Activated CD4-positive, alpha-beta T cell treated with anti-CD3 and anti-CD28 coated beads for 36 hours (primary cell): ENCODE results near the gene SH3PXD2B. TPM values are rescaled to one million over a fixed set of nuclear protein-coding genes. Genes with fewer than 3 reads are reported as not detected.
"Not testable (repeated sequence)": the region's sequence is repeated elsewhere in the genome, so short reads cannot be mapped to it uniquely, and the experiment has no call there.

Experiments used
- ATAC-seq: fragments of 200-7000 bp; cut with Tn5 transposase; one replicate; pipeline ENCODE4 v1.10.0; 2021; ENCODE audit warnings: mild to moderate bottlenecking, moderate library complexity
- CTCF ChIA-PET: fragments of 350-600 bp; sonication (Branson Sonifier 250); formaldehyde crosslinking; loops from one replicate; lab custom pipeline; 2021; ENCODE audit warnings: antibody characterized with exemption; lab: Charles Lee
- POLR2A ChIA-PET: fragments of 350-600 bp; sonication (Branson Sonifier 250); formaldehyde crosslinking; loops from one replicate; lab custom pipeline; 2021; ENCODE audit warnings: antibody characterized with exemption, inconsistent platforms; lab: Charles Lee
- DNase-seq: peaks from one replicate; pipeline ENCODE4 v3.0.0-alpha.2; 2020
- H3K27ac Mint-ChIP-seq: one replicate; pipeline ENCODE4 v1.8.0; 2021; ENCODE audit warnings: mixed read lengths
- H3K27me3 Mint-ChIP-seq: one replicate; pipeline ENCODE4 v1.8.0; 2021; ENCODE audit warnings: mixed read lengths
- H3K36me3 Mint-ChIP-seq: one replicate; pipeline ENCODE4 v1.8.0; 2021; ENCODE audit warnings: low read depth, mixed read lengths
- H3K4me1 Mint-ChIP-seq: one replicate; pipeline ENCODE4 v1.8.0; 2021; ENCODE audit warnings: mixed read lengths
- H3K4me3 Mint-ChIP-seq: one replicate; pipeline ENCODE4 v1.8.0; 2021; ENCODE audit warnings: mild to moderate bottlenecking, moderate library complexity, mixed read lengths
- H3K9me3 Mint-ChIP-seq: one replicate; pipeline ENCODE4 v1.8.0; 2021; ENCODE audit warnings: low read depth, mixed read lengths
- intact Hi-C, 2 experiments: fragments of 100-400 bp; cut with DNase I in 1 of 2; cut with micrococcal nuclease in 1 of 2; formaldehyde crosslinking; loops; one replicate each; pipeline versions ENCODE4 v1.14.2 to v1.15.1; 2022 to 2024; cut with DNase I, micrococcal nuclease
- total RNA-seq, 2 experiments: library from RNA; stranded (reverse); gene quantifications; one replicate each; pipeline ENCODE4 v1.2.3, GENCODE V29; 2021

SH3PXD2B gene
- total RNA-seq, 2 experiments from 2014 or later, result 1.3 to 1.8 TPM

DNA sequence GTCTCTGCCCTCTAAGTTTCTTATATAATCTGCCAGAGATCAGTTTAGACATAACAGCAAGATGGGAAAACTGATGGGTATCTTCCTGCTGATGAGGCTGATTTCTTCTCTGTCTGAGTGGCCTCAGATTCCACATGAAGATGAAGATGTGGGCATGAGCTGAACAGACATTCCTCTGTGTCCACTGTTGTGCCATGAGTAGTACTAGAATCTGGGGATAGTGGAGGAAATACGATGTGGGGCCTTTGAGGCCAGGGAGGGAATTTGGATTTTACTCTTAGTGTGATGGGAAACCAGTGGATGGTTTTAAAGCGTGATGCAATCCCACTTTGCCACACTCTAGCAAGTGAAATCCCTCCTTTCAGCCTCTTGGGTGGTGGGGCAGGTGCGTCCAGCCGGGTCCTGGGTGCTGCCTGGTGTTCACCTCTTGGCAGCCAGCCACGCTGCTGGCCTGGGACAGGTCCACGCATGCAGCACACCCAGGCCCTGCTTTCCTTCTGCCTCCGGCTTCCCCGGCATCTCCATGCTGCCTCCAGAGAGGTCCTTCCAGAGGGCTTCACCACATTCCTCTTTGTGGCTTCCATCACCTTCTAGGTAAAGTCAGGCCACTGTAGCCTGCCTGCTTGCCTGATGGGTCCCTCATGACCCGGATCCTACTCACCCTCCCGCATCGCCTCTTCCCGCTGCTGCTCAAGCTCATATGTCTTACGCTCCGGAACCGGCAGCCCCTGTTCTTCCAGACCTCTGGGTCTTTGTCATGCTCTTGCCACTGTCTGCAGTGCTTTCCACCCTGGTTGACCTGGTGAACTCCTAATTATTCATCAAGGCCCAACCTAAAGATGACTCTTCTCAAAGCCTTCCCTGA is 28.1 kb upstream of the SH3PXD2B start:
- no peaks in the 10 kb centered on the region for H3K4me1 Mint-ChIP-seq
- ChIA-PET POLR2A (no interaction called here), CTCF (interaction anchor here (0.6 to 1.4 kb wide), 5 partner anchors 12 to 233 kb away, joined by 3 to 11 read pairs (median 4); no protein-coding TSS in a partner anchor)
- DNase-seq (no peak), ATAC-seq (no peak)
- H3K9me3 Mint-ChIP-seq, result peaks cover 3% of the 10 kb centered on the region
- intact Hi-C loops, result no loop called here
- peaks cover 2% of the 10 kb centered on the region for H3K27me3 Mint-ChIP-seq
- H3K27ac Mint-ChIP-seq, result no peak overlapping the region
- H3K4me3 Mint-ChIP-seq, result no peak overlapping the region
- no peaks in the 10 kb centered on the region for H3K36me3 Mint-ChIP-seq

- intact Hi-C loops, result no loop called here
- ChIA-PET POLR2A (interaction anchor here (0.6 kb wide), 1 partner anchor 31 kb away, joined by 3 read pairs; no protein-coding TSS in a partner anchor), CTCF (interaction anchor here (0.6 to 2.3 kb wide), 6 partner anchors 30 to 234 kb away, joined by 3 to 11 read pairs (median 3); no protein-coding TSS in a partner anchor)
- Mint-ChIP-seq H3K9me3 (peaks cover 3% of the 10 kb centered on the region), H3K27me3 (peaks cover 2% of the 10 kb centered on the region), H3K36me3 (no peaks in the 10 kb centered on the region), H3K27ac (no peak overlapping the region), H3K4me1 (no peaks in the 10 kb centered on the region), H3K4me3 (no peak overlapping the region)
- DNase-seq (no peak), ATAC-seq (no peak)
Observed at GRCh38 chr5:172481011-172481800, 26.9 kb upstream of the SH3PXD2B start.

DNA sequence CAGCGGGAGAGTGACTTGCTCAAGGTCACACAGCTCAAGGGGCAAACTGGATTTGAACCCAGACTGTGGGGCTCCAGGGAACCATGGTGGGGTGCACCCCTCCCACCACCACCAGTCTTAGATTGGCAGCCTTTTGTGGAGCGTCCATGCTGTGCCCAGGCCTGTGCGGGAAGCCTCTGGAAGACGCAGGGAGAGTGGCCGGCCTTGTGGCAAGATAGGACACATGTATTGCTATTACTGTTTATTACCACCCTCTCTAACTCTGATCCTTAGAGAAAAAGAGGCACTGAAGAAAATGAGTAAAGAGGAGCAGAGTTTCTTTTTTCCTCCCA is 25.4 kb upstream of the SH3PXD2B start:
- no peak overlapping the region for H3K4me3 Mint-ChIP-seq
- ATAC-seq (no peak), DNase-seq (no peak)
- no peak overlapping the region for H3K27ac Mint-ChIP-seq
- peaks cover 2% of the 10 kb centered on the region for H3K27me3 Mint-ChIP-seq
- no peaks in the 10 kb centered on the region for H3K9me3 Mint-ChIP-seq
- intact Hi-C loops, result loop anchor here (1.0 to 5.0 kb wide), 3 partner anchors 163 to 453 kb away; partner anchors contain the start of gene NEURL1B (in 1 of the 2)
- no peaks in the 10 kb centered on the region for H3K36me3 Mint-ChIP-seq
- no peaks in the 10 kb centered on the region for H3K4me1 Mint-ChIP-seq
- POLR2A ChIA-PET, result no interaction called here
- CTCF ChIA-PET, result interaction anchor here (0.6 to 2.3 kb wide), 8 partner anchors 20 to 279 kb away, joined by 3 to 13 read pairs (median 3); no protein-coding TSS in a partner anchor

DNA sequence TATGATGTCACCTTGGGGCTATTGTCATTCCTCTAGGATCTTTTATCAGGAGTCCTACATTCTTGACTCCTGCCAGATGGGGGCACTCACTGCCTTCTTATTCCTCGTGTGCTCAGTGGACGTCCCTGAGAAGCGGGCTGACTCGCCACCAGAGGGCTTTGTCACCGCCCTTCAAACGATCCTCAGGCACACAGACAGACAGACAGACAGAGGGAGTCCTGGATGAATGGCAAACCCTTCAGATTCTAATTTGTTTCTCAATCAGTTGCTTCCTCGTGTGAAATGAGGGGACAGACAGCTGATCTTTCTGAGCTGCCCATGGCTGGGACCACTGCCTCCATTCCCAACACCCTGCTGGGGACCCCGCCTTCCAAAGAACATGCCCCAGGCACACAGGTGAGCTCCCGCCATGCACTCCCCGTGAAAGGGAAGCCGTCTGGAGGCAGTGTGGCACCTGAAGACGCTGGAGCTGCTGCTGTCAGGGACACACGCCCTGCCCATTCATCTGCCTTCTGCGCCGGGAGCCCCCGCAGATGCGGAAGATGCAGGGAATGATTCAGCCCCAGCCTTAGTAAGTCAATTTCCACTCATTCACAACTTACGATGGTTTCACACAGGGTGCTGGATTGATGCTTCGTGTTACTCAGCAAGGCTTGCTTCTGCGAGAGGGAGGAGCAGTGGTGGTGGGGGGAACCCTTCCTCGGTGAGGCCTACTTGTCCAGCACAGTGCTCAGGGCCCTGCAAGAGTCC is 24.9 kb upstream of the SH3PXD2B start:
- intact Hi-C loops, result loop anchor here (1.0 to 5.0 kb wide), 3 partner anchors 163 to 453 kb away; partner anchors contain the start of gene NEURL1B (in 1 of the 2)
- POLR2A ChIA-PET, result no interaction called here

DNA sequence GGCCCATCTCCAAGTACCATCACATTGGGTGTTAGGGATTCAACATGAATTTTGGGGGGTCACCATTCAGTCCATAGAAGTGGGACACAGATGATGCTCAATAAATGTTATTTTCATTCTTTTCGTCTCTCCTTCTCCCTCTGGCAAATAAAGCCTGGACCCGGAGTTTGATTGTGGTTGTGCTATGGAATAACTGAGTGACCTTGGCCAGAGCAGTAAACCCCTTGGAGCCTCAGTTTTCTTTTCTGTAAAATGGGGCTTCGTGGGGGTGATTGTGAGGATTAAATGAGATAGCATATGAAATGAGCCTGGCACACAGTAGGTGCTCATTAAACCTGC is 24.3 kb upstream of the SH3PXD2B start:
- H3K27me3 Mint-ChIP-seq, POLR2A ChIA-PET, H3K36me3 Mint-ChIP-seq, DNase-seq, H3K27ac Mint-ChIP-seq, ATAC-seq, H3K4me1 Mint-ChIP-seq, H3K9me3 Mint-ChIP-seq, H3K4me3 Mint-ChIP-seq: not testable (repeated sequence)
- CTCF ChIA-PET, result interaction anchor here (2.0 to 2.3 kb wide), 3 partner anchors 217 to 220 kb away, joined by 9 to 13 read pairs (median 10); no protein-coding TSS in a partner anchor
- intact Hi-C loops, result loop anchor here (1.0 to 5.0 kb wide), 3 partner anchors 164 to 454 kb away; partner anchors contain the start of gene NEURL1B (in 1 of the 2)

More for the DNA sequence above, 24.9 kb upstream of the SH3PXD2B start:
- DNase-seq (peak; percentile 81), ATAC-seq (peak; percentile 98)
- CTCF ChIA-PET, result interaction anchor here (0.6 to 2.3 kb wide), 7 partner anchors 19 to 235 kb away, joined by 3 to 13 read pairs (median 3); no protein-coding TSS in a partner anchor
- no peak overlapping the region for H3K4me3 Mint-ChIP-seq
- H3K9me3 Mint-ChIP-seq, result no peaks in the 10 kb centered on the region
- no peaks in the 10 kb centered on the region for H3K36me3 Mint-ChIP-seq
- no peaks in the 10 kb centered on the region for H3K4me1 Mint-ChIP-seq
- H3K27ac Mint-ChIP-seq, result no peak overlapping the region
- peaks cover 2% of the 10 kb centered on the region for H3K27me3 Mint-ChIP-seq

DNA sequence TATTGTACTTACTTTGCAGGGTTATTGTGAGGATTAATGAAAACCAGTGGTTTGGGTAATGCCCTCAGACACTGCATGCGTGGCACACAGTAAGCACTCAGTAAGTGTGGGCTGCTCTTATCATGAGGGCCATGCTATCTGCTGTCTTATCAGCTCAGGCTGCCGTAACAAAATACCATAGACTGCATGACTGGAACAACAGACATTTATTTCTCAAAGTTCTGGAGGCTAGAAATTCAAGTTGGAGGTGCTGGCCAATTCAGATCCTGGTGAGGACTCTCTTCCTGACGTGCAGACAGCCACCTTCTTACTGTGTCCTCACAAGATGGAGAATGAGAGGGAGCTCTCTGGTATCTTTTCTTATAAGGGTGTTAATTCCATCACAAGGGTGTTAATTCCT is 23.9 kb upstream of the SH3PXD2B start:
- ATAC-seq, result no peak
- ChIA-PET CTCF (interaction anchor here (2.0 kb wide), 2 partner anchors 217 to 220 kb away, joined by 10 to 13 read pairs; no protein-coding TSS in a partner anchor), POLR2A (no interaction called here)
- Mint-ChIP-seq H3K27ac (no peak overlapping the region), H3K27me3 (peaks cover 2% of the 10 kb centered on the region), H3K9me3 (no peaks in the 10 kb centered on the region), H3K4me3 (no peak overlapping the region), H3K36me3 (no peaks in the 10 kb centered on the region), H3K4me1 (no peaks in the 10 kb centered on the region)
- intact Hi-C loops, result loop anchor here in 1 of 2 experiments (5.0 kb wide), 2 partner anchors 164 to 454 kb away; partner anchors contain the start of gene NEURL1B
- no peak for DNase-seq

- ATAC-seq, result no peak
- Mint-ChIP-seq H3K27ac (no peak overlapping the region), H3K4me1 (no peaks in the 10 kb centered on the region), H3K4me3 (no peak overlapping the region), H3K9me3 (no peaks in the 10 kb centered on the region), H3K36me3 (no peaks in the 10 kb centered on the region), H3K27me3 (peaks cover 2% of the 10 kb centered on the region)
- DNase-seq, result no peak
- intact Hi-C loops, result loop anchor here in 1 of 2 experiments (5.0 kb wide), 2 partner anchors 165 to 455 kb away; partner anchors contain the start of gene NEURL1B
- ChIA-PET POLR2A (no interaction called here), CTCF (no interaction called here)
Observed at GRCh38 chr5:172477466-172477865, 23.1 kb upstream of the SH3PXD2B start.

DNA sequence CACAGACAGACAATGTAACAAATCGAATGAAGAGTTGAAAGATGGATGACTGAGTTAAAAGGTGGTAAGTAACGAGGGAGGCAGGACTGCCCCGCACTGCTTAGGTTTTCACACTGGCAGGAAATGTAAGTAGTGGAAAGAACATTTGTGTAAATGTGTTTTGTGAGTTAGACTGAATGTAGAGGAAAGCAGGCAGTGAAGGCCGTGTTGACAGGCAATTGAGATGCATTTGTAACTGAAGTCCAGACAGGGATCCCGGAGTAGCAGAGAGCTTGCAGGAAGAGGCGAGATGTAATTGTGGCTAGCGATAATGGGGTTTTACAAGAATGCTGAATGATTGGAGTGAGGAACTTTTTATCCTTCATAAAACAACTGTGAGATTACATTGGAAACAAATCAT is 20.0 kb upstream of the SH3PXD2B start:
- no peaks in the 10 kb centered on the region for H3K36me3 Mint-ChIP-seq
- H3K27me3 Mint-ChIP-seq, result peaks cover 2% of the 10 kb centered on the region
- DNase-seq, result no peak
- H3K4me1 Mint-ChIP-seq, result no peaks in the 10 kb centered on the region
- intact Hi-C loops, result no loop called here
- CTCF ChIA-PET, result interaction anchor here (0.6 to 2.1 kb wide), 4 partner anchors 11 to 874 kb away, joined by 3 to 6 read pairs (median 3); no protein-coding TSS in a partner anchor
- no peak for ATAC-seq
- POLR2A ChIA-PET, result no interaction called here
- no peaks in the 10 kb centered on the region for H3K9me3 Mint-ChIP-seq
- no peak overlapping the region for H3K27ac Mint-ChIP-seq
- H3K4me3 Mint-ChIP-seq, result no peak overlapping the region

DNA sequence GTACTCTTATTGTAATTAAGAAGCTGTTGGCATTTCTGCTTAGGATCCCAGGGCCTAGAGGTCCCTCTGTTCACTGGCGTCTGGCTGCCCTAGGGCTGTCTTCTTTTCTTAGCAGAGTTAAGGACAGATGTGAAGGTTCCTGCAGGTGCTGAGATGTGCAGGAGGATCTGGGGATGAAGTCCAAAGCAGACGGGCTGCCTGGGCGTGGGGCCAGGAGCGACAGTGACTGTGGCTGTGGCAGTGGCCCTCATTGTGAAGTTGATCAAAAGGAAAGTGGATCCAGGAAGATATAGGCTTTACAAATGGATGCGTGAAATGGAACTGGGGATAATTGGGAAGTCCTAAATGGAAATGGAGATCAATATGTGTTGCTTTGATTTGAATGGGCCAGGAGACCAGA is 19.1 kb upstream of the SH3PXD2B start:
- Mint-ChIP-seq H3K27ac (no peak overlapping the region), H3K4me1 (no peaks in the 10 kb centered on the region), H3K4me3 (no peak overlapping the region), H3K27me3 (peaks cover 4% of the 10 kb centered on the region), H3K9me3 (no peaks in the 10 kb centered on the region), H3K36me3 (no peaks in the 10 kb centered on the region)
- DNase-seq, result no peak
- ATAC-seq, result no peak
- intact Hi-C loops, result no loop called here
- ChIA-PET POLR2A (no interaction called here), CTCF (interaction anchor here (2.1 kb wide), 1 partner anchor 12 kb away, joined by 6 read pairs; no protein-coding TSS in a partner anchor)

DNA sequence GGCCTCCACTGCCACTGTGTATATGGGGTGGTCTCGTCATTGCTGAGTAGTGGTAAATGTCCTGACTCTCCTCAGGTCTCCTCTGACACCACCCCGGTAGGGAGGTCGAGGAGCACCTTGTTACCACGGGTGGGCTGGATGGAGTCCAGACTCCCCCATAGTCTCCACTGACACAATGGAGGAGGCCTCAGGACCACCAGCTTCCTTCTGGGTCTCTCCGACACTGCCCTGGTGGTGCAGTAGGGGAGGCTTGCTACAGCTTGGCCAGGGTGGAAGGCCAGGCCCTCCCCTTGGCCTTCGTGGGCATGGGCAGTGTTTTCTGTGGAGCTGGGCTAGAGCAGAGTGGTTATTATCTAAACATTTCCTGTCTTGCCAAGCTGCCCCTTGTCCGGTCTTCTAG is 15.4 kb upstream of the SH3PXD2B start:
- Mint-ChIP-seq H3K27me3 (peaks cover 2% of the 10 kb centered on the region), H3K4me3 (no peak overlapping the region), H3K36me3 (no peaks in the 10 kb centered on the region), H3K9me3 (peaks cover 3% of the 10 kb centered on the region), H3K4me1 (no peaks in the 10 kb centered on the region), H3K27ac (no peak overlapping the region)
- ATAC-seq (no peak), DNase-seq (no peak)
- CTCF ChIA-PET, result interaction anchor here (1.4 kb wide), 1 partner anchor 216 kb away, joined by 3 read pairs; no protein-coding TSS in a partner anchor
- intact Hi-C loops, result no loop called here
- POLR2A ChIA-PET, result interaction anchor here (0.5 kb wide), 1 partner anchor 229 kb away, joined by 3 read pairs; no protein-coding TSS in a partner anchor
